Natural killer cell (primary cell): ENCODE data around the gene BLOC1S1. TPM values are rescaled to one million over a fixed set of nuclear protein-coding genes. Genes with fewer than 3 reads are reported as not detected.

Source experiments
- ATAC-seq, 3 donors: fragments of 150-1000 bp in 2 of 3; fragments of 200-7000 bp in 1 of 3; cut with Tn5 transposase; 1 replicate in 1 of 3; 2 replicates in 2 of 3; pipeline ENCODE4 v1.10.0; 2021; ENCODE audit warnings: mild to moderate bottlenecking in 2 of 3, moderate library complexity in 2 of 3
- DNase-seq, 2 donors: peaks; one replicate each; pipeline versions ENCODE4 v3.0.0 to v3.0.0-alpha.2; 2013 to 2021; ENCODE audit warnings: mixed read lengths in 1 of 2
- H3K27ac ChIP-seq: one replicate; pipeline ENCODE4 v1.5.1; 2013; ENCODE audit warnings: mild to moderate bottlenecking, low read length
- H3K27me3 ChIP-seq: one replicate; pipeline ENCODE4 v1.6.1; 2013; ENCODE audit warnings: low read length; ENCODE audit not compliant: control insufficient read depth, insufficient read depth
- H3K36me3 ChIP-seq: one replicate; pipeline ENCODE4 v1.6.1; 2013; ENCODE audit warnings: low read length; ENCODE audit not compliant: control insufficient read depth, insufficient read depth
- H3K4me1 ChIP-seq: one replicate; pipeline ENCODE4 v1.6.1; 2013; ENCODE audit warnings: low read length; ENCODE audit not compliant: control insufficient read depth, insufficient read depth
- H3K4me3 ChIP-seq: one replicate; pipeline ENCODE4 v1.5.1; 2013; ENCODE audit warnings: low read length
- H3K9me3 ChIP-seq: one replicate; pipeline ENCODE4 v1.6.1; 2013; ENCODE audit warnings: low read length; ENCODE audit not compliant: control insufficient read depth, insufficient read depth
- H3K27ac Mint-ChIP-seq, 2 donors: one replicate each; pipeline ENCODE4 v1.8.0; 2022; ENCODE audit warnings: mild to moderate bottlenecking in 2 of 2, mixed read lengths in 2 of 2, moderate library complexity in 1 of 2
- H3K27me3 Mint-ChIP-seq, 2 donors: one replicate each; pipeline ENCODE4 v1.8.0; 2022; ENCODE audit warnings: low read depth in 2 of 2, mixed read lengths in 2 of 2
- H3K36me3 Mint-ChIP-seq: one replicate; pipeline ENCODE4 v1.8.0; 2022; ENCODE audit warnings: mixed read lengths
- H3K4me1 Mint-ChIP-seq, 2 donors: one replicate each; pipeline ENCODE4 v1.8.0; 2022; ENCODE audit warnings: mixed read lengths in 2 of 2
- H3K4me3 Mint-ChIP-seq: one replicate; pipeline ENCODE4 v1.8.0; 2022; ENCODE audit warnings: mild to moderate bottlenecking, moderate library complexity, mixed read lengths
- H3K9me3 Mint-ChIP-seq, 2 donors: one replicate each; pipeline ENCODE4 v1.8.0; 2022; ENCODE audit warnings: mixed read lengths in 2 of 2
- WGBS: methylation state at CpG from one replicate; pipeline ENCODE4 v1.1.7; 2013; ENCODE audit warnings: missing lambda C conversion rate; ENCODE audit not compliant: insufficient coverage; 5-methylcytosine and 5-hydroxymethylcytosine counted together
- intact Hi-C: fragments of 100-400 bp; cut with micrococcal nuclease; formaldehyde crosslinking; loops from one replicate; pipeline ENCODE4 v1.14.2; 2022
- total RNA-seq, 4 donors: library from RNA; stranded (reverse); fragments of 120-200 nt in 1 of 4; gene quantifications; one replicate each; pipeline versions ENCODE4 v1.2.3 to v1.2.4, GENCODE V29; 2013 to 2022
- TF ChIP-seq, protein P1 (sequence below): fragments of 200-600 bp; IDR thresholded peaks from one replicate; pipeline ENCODE4 v1.8.0; 2022; ENCODE audit warnings: antibody characterized with exemption

The BLOC1S1 gene
- total RNA-seq, 3 donors from 2014 or later (not counting 1 experiment from before 2014, with no cell fraction given), result 75.8 to 83.7 (median 81.0) TPM

DNA sequence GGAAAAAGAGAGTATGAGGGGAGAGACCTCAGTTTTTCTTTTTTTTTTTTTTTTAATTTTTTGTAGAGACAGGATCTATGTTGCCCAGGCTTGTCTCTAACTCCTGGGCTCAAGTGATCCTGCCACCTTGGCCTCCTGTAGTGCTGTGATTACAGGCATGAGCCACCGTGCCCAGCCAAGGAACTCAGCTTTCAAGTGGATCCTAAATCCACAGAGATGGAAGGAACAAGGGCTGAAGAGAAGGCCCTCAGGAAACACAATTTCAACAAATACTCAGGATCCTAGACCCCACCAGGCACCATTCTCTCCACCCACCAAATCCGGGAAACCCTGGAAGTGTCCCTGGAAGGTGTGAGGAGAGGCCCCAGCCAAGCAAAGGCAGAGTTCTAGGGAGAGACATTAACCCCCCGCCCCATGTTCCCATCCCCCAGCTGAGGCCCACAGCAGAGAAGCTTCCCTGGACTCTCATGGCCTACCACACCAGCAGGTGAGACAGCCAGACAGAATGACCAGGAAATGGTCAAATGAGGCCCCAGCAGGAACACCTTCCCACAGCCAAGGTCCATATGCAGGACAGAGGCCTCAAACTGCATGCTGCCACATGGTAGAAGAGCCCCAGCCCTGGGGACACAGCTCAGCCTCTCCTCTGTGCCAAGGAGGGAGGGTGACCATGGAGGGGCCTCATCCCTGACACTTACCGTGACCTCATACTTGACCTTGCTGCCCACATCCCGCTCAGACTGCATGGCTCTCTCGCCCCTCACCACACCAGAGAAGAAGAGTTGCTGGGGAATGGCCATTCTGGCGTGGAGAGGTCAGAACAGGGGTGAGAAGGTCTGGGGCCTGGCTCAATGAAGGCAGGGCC is 22.3 kb upstream of the BLOC1S1 start:
- H3K27ac ChIP-seq, result no peak overlapping the region
- Mint-ChIP-seq H3K9me3 (no peaks in the 10 kb centered on the region), H3K4me1 (no peaks in the 10 kb centered on the region), H3K27ac (no peak overlapping the region), H3K4me3 (no peak overlapping the region), H3K27me3 (no peaks in the 10 kb centered on the region), H3K36me3 (no peaks in the 10 kb centered on the region)
- H3K36me3 ChIP-seq, result no peaks in the 10 kb centered on the region
- no peaks in the 10 kb centered on the region for H3K9me3 ChIP-seq
- intact Hi-C loops, result no loop called here
- 93% methylated on average over 7 of the region's 7 CpGs for WGBS
- no peaks in the 10 kb centered on the region for H3K4me1 ChIP-seq
- DNase-seq (no peak), ATAC-seq (no peak)
- no peak overlapping the region for H3K4me3 ChIP-seq
- TF ChIP-seq, protein P1, sequence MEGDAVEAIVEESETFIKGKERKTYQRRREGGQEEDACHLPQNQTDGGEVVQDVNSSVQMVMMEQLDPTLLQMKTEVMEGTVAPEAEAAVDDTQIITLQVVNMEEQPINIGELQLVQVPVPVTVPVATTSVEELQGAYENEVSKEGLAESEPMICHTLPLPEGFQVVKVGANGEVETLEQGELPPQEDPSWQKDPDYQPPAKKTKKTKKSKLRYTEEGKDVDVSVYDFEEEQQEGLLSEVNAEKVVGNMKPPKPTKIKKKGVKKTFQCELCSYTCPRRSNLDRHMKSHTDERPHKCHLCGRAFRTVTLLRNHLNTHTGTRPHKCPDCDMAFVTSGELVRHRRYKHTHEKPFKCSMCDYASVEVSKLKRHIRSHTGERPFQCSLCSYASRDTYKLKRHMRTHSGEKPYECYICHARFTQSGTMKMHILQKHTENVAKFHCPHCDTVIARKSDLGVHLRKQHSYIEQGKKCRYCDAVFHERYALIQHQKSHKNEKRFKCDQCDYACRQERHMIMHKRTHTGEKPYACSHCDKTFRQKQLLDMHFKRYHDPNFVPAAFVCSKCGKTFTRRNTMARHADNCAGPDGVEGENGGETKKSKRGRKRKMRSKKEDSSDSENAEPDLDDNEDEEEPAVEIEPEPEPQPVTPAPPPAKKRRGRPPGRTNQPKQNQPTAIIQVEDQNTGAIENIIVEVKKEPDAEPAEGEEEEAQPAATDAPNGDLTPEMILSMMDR, result no peak
- H3K27me3 ChIP-seq, result no peaks in the 10 kb centered on the region

DNA sequence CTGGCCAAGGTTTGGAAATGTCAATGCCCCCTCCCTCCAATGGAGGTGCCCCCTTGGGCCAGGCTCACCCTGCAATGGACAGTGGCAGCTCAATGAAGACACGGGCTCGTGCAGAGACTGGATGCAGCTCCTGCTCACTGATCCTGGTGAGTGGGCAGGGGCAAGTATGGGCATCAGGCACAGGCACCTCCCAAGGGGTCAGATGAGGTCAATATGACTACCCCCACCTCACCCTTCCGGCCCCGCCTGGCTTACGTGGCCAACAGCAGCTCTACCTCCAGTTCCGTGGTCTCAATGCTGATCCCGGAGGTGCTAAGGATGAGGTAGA is 21.7 kb upstream of the BLOC1S1 start:
- ATAC-seq, result no peak

DNA sequence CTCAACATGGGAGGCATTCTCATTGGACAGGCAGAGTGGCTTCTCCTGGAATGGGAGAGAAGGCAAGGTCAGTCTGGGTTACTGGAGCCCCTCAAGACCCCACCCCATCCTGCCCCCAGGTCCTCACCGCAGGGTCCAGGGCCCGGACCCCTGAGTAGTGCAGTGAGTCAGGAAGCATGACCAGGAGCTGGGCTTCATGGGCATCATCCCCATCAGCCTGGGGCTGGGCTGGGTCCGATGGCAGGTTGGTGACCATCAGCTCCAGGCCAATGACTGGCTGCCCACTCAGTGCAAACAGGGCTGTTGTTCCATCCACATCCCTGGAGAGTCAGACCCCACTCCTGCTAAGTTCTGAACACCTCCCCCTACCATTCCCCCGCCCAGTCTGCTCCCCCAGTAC is 21.2 kb upstream of the BLOC1S1 start:
- Mint-ChIP-seq H3K27ac (no peak overlapping the region), H3K4me1 (no peaks in the 10 kb centered on the region), H3K27me3 (no peaks in the 10 kb centered on the region), H3K9me3 (no peaks in the 10 kb centered on the region), H3K36me3 (no peaks in the 10 kb centered on the region), H3K4me3 (no peak overlapping the region)
- Histone ChIP-seq H3K27ac (no peak overlapping the region), H3K27me3 (no peaks in the 10 kb centered on the region), H3K9me3 (no peaks in the 10 kb centered on the region), H3K4me1 (no peaks in the 10 kb centered on the region), H3K4me3 (no peak overlapping the region), H3K36me3 (no peaks in the 10 kb centered on the region)
- TF ChIP-seq, protein P1, result no peak
- intact Hi-C loops, result no loop called here
- WGBS, result 87% methylated on average over 4 of the region's 4 CpGs
- DNase-seq, result no peak
- ATAC-seq, result no peak

More for the DNA sequence above, 21.7 kb upstream of the BLOC1S1 start:
- H3K27ac ChIP-seq, result no peak overlapping the region
- WGBS, result 96% methylated on average over 7 of the region's 7 CpGs
- DNase-seq, result no peak
- TF ChIP-seq, protein P1, result no peak
- Mint-ChIP-seq H3K4me3 (no peak overlapping the region), H3K9me3 (no peaks in the 10 kb centered on the region), H3K27ac (no peak overlapping the region), H3K36me3 (no peaks in the 10 kb centered on the region), H3K4me1 (no peaks in the 10 kb centered on the region), H3K27me3 (no peaks in the 10 kb centered on the region)
- no peaks in the 10 kb centered on the region for H3K9me3 ChIP-seq
- intact Hi-C loops, result no loop called here
- no peaks in the 10 kb centered on the region for H3K36me3 ChIP-seq
- no peaks in the 10 kb centered on the region for H3K4me1 ChIP-seq
- H3K4me3 ChIP-seq, result no peak overlapping the region
- H3K27me3 ChIP-seq, result no peaks in the 10 kb centered on the region

DNA sequence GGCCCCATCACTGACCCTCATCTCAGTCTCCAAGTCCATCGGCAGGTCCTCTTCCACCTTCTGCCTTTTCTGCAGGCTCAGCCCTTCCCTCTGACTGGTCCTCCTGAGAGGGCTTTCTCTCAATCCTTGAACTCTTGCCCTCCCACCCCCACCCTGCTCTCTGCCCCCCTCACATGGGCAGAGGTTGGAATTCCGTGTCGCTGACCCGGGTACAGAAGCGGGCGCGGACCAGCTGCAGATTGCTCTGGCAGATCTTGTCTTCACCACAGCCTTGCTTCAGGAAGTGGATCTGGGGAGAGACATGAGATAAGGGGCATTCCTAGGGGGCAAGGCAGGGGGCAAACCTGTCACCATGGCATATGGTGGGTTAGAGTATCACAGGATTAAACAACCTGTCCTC is 20.5 kb upstream of the BLOC1S1 start:
- TF ChIP-seq, protein P1, result no peak
- no peaks in the 10 kb centered on the region for H3K9me3 Mint-ChIP-seq
- H3K4me3 Mint-ChIP-seq, result no peak overlapping the region
- DNase-seq (no peak), ATAC-seq (no peak)
- Histone ChIP-seq H3K27ac (no peak overlapping the region), H3K36me3 (no peaks in the 10 kb centered on the region), H3K4me3 (no peak overlapping the region), H3K4me1 (no peaks in the 10 kb centered on the region), H3K27me3 (no peaks in the 10 kb centered on the region), H3K9me3 (no peaks in the 10 kb centered on the region)
- no peaks in the 10 kb centered on the region for H3K36me3 Mint-ChIP-seq
- no peaks in the 10 kb centered on the region for H3K27me3 Mint-ChIP-seq
- 83% methylated on average over 7 of the region's 7 CpGs for WGBS
- no peak overlapping the region for H3K27ac Mint-ChIP-seq
- intact Hi-C loops, result no loop called here
- no peaks in the 10 kb centered on the region for H3K4me1 Mint-ChIP-seq
